Hematopoietic multipotent progenitor cell (in vitro differentiated cells): ENCODE measurements around the gene NUDT16L1. TPM values are rescaled to one million over a fixed set of nuclear protein-coding genes. Genes with fewer than 3 reads are reported as not detected.

ENCODE experiments used
- small RNA-seq: library from RNA; depleted of rRNA; stranded (forward); fragments of <200 nt; gene quantifications from one replicate; pipeline ENCODE3, GENCODE V24; 2012
- total RNA-seq: library from RNA; depleted of rRNA; stranded (reverse); fragments of >200 nt; gene quantifications from one replicate; pipeline ENCODE4 v1.2.3, GENCODE V29; 2012

The NUDT16L1 gene
- total RNA-seq, 1 donor = 48.7 TPM

Small RNA genes lying within 50 kb of the gene (small RNA-seq; reads per million reads assigned to genes)
- gene MIR6769A = 0.20 reads per million

Other genes starting within 250 kb of the NUDT16L1 start
- 112 TPM for gene NMRAL1, start 218.9 kb upstream of the NUDT16L1 start, total RNA-seq
- gene HMOX2, start 217.2 kb upstream of the NUDT16L1 start, total RNA-seq = 31.0 TPM
- gene CDIP1, start 154.8 kb upstream of the NUDT16L1 start, total RNA-seq = 24.0 TPM
- 0.27 TPM for gene C16orf96, start 137.2 kb upstream of the NUDT16L1 start, total RNA-seq
- gene UBALD1, start 78.7 kb upstream of the NUDT16L1 start, total RNA-seq = 30.4 TPM
- gene MGRN1, start 68.7 kb upstream of the NUDT16L1 start, total RNA-seq = 93.2 TPM
- gene ANKS3, start 40.7 kb downstream of the NUDT16L1 start, total RNA-seq = 22.1 TPM
- gene DNAAF8, start 41.0 kb downstream of the NUDT16L1 start, total RNA-seq = 0.54 TPM
- gene ZNF500, start 73.6 kb downstream of the NUDT16L1 start, total RNA-seq = 27.5 TPM
- not detected for gene SEPTIN12, start 94.8 kb downstream of the NUDT16L1 start, total RNA-seq
- gene SMIM22, start 101.8 kb downstream of the NUDT16L1 start, total RNA-seq = not detected
- 28.5 TPM for gene ROGDI, start 109.1 kb downstream of the NUDT16L1 start, total RNA-seq
- 39.6 TPM for gene GLYR1, start 153.7 kb downstream of the NUDT16L1 start, total RNA-seq
- 30.4 TPM for gene UBN1, start 153.9 kb downstream of the NUDT16L1 start, total RNA-seq
- gene PPL, start 243.6 kb downstream of the NUDT16L1 start, total RNA-seq = 0.81 TPM